ENCODE data around the gene FTO.

DNA sequence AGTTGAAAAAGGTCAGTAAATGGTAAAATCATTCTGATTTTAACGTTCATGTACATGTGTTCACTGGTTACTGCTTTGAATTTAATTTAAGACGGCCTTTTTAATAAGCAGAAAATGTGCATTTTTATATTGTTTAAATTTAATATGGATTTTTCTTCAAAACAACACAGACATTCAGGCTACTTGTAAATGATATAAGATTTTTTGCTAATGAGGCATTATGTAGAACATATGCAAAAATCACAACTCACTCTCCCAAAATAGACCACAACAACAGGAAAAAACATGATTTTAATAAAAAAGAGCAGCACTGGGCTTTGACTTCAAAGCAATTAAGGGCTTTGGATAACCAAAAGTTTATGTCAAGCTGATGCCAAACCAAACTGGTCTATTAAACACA lies 22.6 kb upstream of the FTO start:
- TF ChIP-seq, protein P1, sequence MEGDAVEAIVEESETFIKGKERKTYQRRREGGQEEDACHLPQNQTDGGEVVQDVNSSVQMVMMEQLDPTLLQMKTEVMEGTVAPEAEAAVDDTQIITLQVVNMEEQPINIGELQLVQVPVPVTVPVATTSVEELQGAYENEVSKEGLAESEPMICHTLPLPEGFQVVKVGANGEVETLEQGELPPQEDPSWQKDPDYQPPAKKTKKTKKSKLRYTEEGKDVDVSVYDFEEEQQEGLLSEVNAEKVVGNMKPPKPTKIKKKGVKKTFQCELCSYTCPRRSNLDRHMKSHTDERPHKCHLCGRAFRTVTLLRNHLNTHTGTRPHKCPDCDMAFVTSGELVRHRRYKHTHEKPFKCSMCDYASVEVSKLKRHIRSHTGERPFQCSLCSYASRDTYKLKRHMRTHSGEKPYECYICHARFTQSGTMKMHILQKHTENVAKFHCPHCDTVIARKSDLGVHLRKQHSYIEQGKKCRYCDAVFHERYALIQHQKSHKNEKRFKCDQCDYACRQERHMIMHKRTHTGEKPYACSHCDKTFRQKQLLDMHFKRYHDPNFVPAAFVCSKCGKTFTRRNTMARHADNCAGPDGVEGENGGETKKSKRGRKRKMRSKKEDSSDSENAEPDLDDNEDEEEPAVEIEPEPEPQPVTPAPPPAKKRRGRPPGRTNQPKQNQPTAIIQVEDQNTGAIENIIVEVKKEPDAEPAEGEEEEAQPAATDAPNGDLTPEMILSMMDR (IDR thresholded peaks at IDR 0.05; ENCODE audit: low read length): no peak
- TF ChIP-seq EZH2 (optimal IDR thresholded peaks at IDR 0.05; ENCODE audit: low read depth, low read length): no peak
